ENCODE measurements around the gene CEACAM1. TPM values are rescaled to one million over a fixed set of nuclear protein-coding genes. Genes with fewer than 3 reads are reported as not detected.

CEACAM1 gene
- total and polyA plus RNA-seq, 9 of the 15 experiments (the other 6 are each of a cell fraction or from before 2014, with no cell fraction given) = 0.04 to 0.16 (median 0.10) TPM; not detected in 1

- Histone ChIP-seq H3K4me3 (no peak overlapping the region), H3K79me2 (ENCODE audit: control insufficient read depth, insufficient read depth, low read length) (no peaks in the 10 kb centered on the region), H4K20me1 (replicated peaks; ENCODE audit: control insufficient read depth, insufficient read depth, low read length) (no peaks in the 10 kb centered on the region), H3K9ac (ENCODE audit: insufficient read depth in 1 of 2, low read depth in 2 of 2, low read length in 2 of 2) (no peak overlapping the region), H3K4me2 (ENCODE audit: insufficient read depth, low read length) (no peak overlapping the region), H3K27ac (ENCODE audit: extremely low read depth, low read depth, low read length) (no peak overlapping the region), H3K27me3 (ENCODE audit: control insufficient read depth in 2 of 2, insufficient read depth in 2 of 2, low read length in 2 of 2) (peaks cover 17 to 18% of the 10 kb centered on the region in 2 experiments; a peak in 3 of 5 replicates), H2AFZ (ENCODE audit: low read depth, low read length) (no peak overlapping the region), H3K4me1 (replicated peaks in 1 of 2; ENCODE audit: control insufficient read depth in 2 of 2, insufficient read depth in 2 of 2, low read length in 2 of 2) (no peaks in the 10 kb centered on the region), H3K36me3 (ENCODE audit: control insufficient read depth, insufficient read depth, low read length) (no peaks in the 10 kb centered on the region), H3K9me1 (ENCODE audit: control insufficient read depth, insufficient read depth, low read length) (no peaks in the 10 kb centered on the region), H3K9me3 (replicated peaks; ENCODE audit: control insufficient read depth, insufficient read depth, low read depth, low read length) (no peaks in the 10 kb centered on the region)
- ATAC-seq = no peak
- in situ Hi-C loops (cut with MboI) (no loop called here), intact Hi-C loops (cut with micrococcal nuclease) (no loop called here)
- no TSS peak for BruUV-seq (replicated peaks)
- DNase-seq (ENCODE audit: extremely low read depth in 1 of 4, low spot score in 3 of 4) = no peak
- ChIA-PET POLR2A (interaction anchor here (0.6 to 1.3 kb wide), 3 partner anchors 24 to 212 kb away, joined by 3 to 4 read pairs (median 4); no protein-coding TSS in a partner anchor), CTCF (ENCODE audit: low intra/inter-chr PET ratio) (no interaction called here)
- no peak for FAIRE-seq
- WGBS (ENCODE audit: insufficient coverage, low coverage, missing lambda C conversion rate) = 5% methylated on average over 3 of the region's 4 CpGs
- TF ChIP-seq ZNF224 (CRISPR knock-in tag; IDR thresholded peaks at IDR 0.05) (no peak), TEAD2 (tag; IDR thresholded peaks at IDR 0.05) (no peak), KDM5B (IDR thresholded peaks at IDR 0.05; ENCODE audit: insufficient replicate concordance, low read depth, low read length) (no peak), ZNF518B (CRISPR knock-in tag; IDR thresholded peaks at IDR 0.05) (no peak), MAZ (CRISPR knock-in tag; conservative IDR thresholded peaks at IDR 0.05 in 1 of 2, IDR thresholded peaks at IDR 0.05 in 1 of 2) (no peak), ZHX1 (conservative IDR thresholded peaks at IDR 0.05; ENCODE audit: low read length) (no peak)
Measured at GRCh38 chr19:42474743-42475142, 53.5 kb downstream of the CEACAM1 start.

All from K562 (cell line).